ENCODE measurements around the gene POLE. TPM values are rescaled to one million over a fixed set of nuclear protein-coding genes. Genes with fewer than 3 reads are reported as not detected.

Gene POLE
- total RNA-seq, 4 donors from 2014 or later: 32.2 to 133 (median 44.4) TPM

GRCh38 chr12:132624910-132625630 lies 62.1 kb downstream of the POLE start:
- no peak for DNase-seq (ENCODE audit: low spot score in 2 of 2)
- WGBS, 2 donors: 87 to 88% methylated on average over 26 to 30 of the region's 32 CpGs
- Histone ChIP-seq H3K27ac (no peak overlapping the region), H3K36me3 (peaks cover 0 to 46% (median 0%) of the 10 kb centered on the region in 3 donors), H3K4me3 (no peak overlapping the region), H3K27me3 (peaks cover 0 to 5% of the 10 kb centered on the region in 2 donors), H3K4me1 (peaks cover 0 to 15% (median 7%) of the 10 kb centered on the region in 4 donors), H3K9me3 (no peaks in the 10 kb centered on the region)
- no peak for TF ChIP-seq POLR2A (IDR thresholded peaks at IDR 0.05)
- TF ChIP-seq EP300 (IDR thresholded peaks at IDR 0.05): no peak
- no peak for TF ChIP-seq CTCF (IDR thresholded peaks at IDR 0.05)

DNA sequence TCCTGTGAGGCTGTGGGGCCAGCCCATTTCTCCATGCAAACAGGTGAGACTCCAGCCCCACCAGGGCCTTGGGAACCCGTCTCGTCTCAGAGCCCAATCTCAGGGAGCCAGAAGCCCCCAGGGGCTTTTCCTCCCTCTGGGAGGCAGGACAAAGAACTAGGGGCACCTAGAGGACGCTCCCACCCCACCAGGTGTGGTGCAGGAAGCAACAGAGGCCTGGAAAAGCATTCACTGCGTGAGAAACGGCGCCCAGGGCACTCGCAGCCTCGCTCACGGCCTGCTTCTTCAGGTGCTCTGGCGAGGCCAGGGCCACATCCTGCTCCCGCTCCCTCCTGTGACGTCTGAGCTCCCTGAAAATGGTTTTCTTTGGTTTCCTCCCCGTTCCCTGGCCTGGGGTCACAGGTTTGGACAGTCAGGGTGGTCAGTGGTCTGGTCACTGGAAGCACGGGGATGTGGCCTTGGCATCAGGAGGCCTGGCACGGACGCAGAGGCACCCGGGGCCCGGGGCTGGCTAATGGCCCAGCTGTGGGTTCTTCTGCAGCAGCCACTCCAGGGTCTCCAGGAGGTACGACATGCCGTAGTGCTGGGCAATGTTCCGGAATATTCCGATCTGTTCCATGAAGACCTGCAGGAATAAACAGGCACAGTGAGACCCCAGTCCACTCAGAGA lies 62.8 kb downstream of the POLE start:
- TF ChIP-seq EP300 (IDR thresholded peaks at IDR 0.05): no peak
- no peak for TF ChIP-seq POLR2A (IDR thresholded peaks at IDR 0.05)
- no peak for TF ChIP-seq CTCF (IDR thresholded peaks at IDR 0.05)
- Histone ChIP-seq H3K4me1 (peaks cover 0 to 20% (median 7%) of the 10 kb centered on the region in 4 donors), H3K4me3 (no peak overlapping the region), H3K27me3 (peaks cover 0 to 13% of the 10 kb centered on the region in 2 donors), H3K36me3 (peaks cover 0 to 39% (median 0%) of the 10 kb centered on the region in 3 donors), H3K9me3 (no peaks in the 10 kb centered on the region), H3K27ac (no peak overlapping the region)
- no peak for DNase-seq (ENCODE audit: low spot score in 2 of 2)
- 88 to 91% methylated on average over 21 to 22 of the region's 22 CpGs for WGBS, 2 donors

- 72 to 78% methylated on average over 25 of the region's 25 CpGs for WGBS, 2 donors
- Histone ChIP-seq H3K27me3 (peaks cover 0 to 16% of the 10 kb centered on the region in 2 donors), H3K27ac (no peak overlapping the region)
These were observed 63.9 kb downstream of the POLE start for GRCh38 chr12:132623072-132623869.

DNA sequence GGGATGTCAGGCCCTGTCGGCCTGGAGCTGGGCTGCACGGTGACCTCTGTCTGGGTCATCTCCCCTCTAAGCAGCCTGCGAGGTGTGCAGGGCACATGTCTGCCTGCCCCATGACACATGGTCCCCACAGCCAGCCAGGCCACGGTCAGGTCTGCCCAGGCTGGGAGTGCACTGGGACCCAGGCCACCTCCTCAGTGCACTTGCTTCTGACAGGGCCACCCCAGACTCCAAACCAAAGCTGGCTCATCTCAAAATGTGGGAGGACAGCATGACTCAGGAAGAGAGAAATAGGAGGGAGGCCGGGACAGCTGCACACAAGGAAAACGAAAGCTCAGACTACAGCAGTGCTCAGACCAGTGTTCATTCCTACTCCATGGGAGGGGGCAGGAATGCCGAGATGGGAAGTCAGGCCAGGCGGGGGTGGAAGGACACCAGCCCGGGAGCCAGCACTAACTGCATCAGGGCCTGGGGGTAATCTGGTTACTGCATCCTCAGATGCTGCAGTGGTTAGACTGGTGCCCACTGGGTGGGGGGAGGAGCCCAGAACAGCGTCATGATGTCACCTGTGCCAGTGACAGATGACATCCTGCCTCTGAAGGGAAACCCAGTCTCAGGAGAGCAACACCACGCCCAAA lies 64.6 kb downstream of the POLE start:
- no peak for DNase-seq (ENCODE audit: low spot score in 2 of 2)
- WGBS, 2 donors: 33 to 38% methylated on average over 9 to 11 of the region's 11 CpGs
- Histone ChIP-seq H3K9me3 (no peaks in the 10 kb centered on the region), H3K4me1 (peaks cover 0 to 32% (median 13%) of the 10 kb centered on the region in 4 donors), H3K4me3 (no peak overlapping the region), H3K27me3 (peaks cover under 1 to 24% of the 10 kb centered on the region in 2 donors), H3K27ac (no peak overlapping the region), H3K36me3 (peaks cover 0 to 29% (median 0%) of the 10 kb centered on the region in 3 donors)
- TF ChIP-seq POLR2A (IDR thresholded peaks at IDR 0.05): no peak
- TF ChIP-seq EP300 (IDR thresholded peaks at IDR 0.05): no peak
- TF ChIP-seq CTCF (IDR thresholded peaks at IDR 0.05): no peak

More at GRCh38 chr12:132623072-132623869, 63.9 kb downstream of the POLE start:
- H3K4me3 ChIP-seq: no peak overlapping the region
- peaks cover 0 to 24% (median 9%) of the 10 kb centered on the region in 4 donors for H3K4me1 ChIP-seq
- DNase-seq (ENCODE audit: low spot score in 2 of 2): no peak
- TF ChIP-seq POLR2A (IDR thresholded peaks at IDR 0.05) (no peak), EP300 (IDR thresholded peaks at IDR 0.05) (no peak), CTCF (IDR thresholded peaks at IDR 0.05) (no peak)
- H3K9me3 ChIP-seq: no peaks in the 10 kb centered on the region
- H3K36me3 ChIP-seq: peaks cover 0 to 29% (median 0%) of the 10 kb centered on the region in 3 donors
